SK-N-SH (cell line): ENCODE measurements around the gene KCNJ4. TPM values are rescaled to one million over a fixed set of nuclear protein-coding genes. Genes with fewer than 3 reads are reported as not detected.

Source experiments
- CTCF ChIA-PET: fragments of 300-600, 350-600 bp; formaldehyde crosslinking; extraction: SDS; loops from one replicate; lab custom pipeline; 2021; lab: Yijun Ruan, JAX
- POLR2A ChIA-PET: fragments of 350-600 bp; sonication (Branson Sonifier 250); formaldehyde crosslinking; extraction: SDS; loops from one replicate; lab custom pipeline; 2020; ENCODE audit warnings: antibody characterized with exemption, inconsistent platforms; lab: Yijun Ruan, JAX
- DNase-seq: peaks from one replicate; pipeline ENCODE4 v3.0.0; 2012
- H2AFZ ChIP-seq: fragments of 200-600 bp; sonication (generic); 2 replicates; pipeline ENCODE4 v1.8.1; 2016; ENCODE audit warnings: antibody characterized with exemption, mild to moderate bottlenecking, low read depth
- H3F3A ChIP-seq: fragments of 200-600 bp; sonication (generic); replicated peaks from 2 replicates; pipeline ENCODE3; 2016; ENCODE audit warnings: antibody characterized with exemption, mild to moderate bottlenecking; ENCODE audit not compliant: insufficient read depth
- H3K27ac ChIP-seq, 2 experiments: fragments of 200-500 bp in 1 of 2; fragments of 200-600 bp in 1 of 2; sonication (Bioruptor generic) in 1 of 2; sonication (generic), shearing (Covaris generic) in 1 of 2; 2 replicates each; pipeline versions ENCODE4 v1.5.1 to v1.6.1; 2014 to 2016; ENCODE audit warnings: low read depth in 2 of 2, inconsistent platforms in 1 of 2, low read length in 1 of 2, mild to moderate bottlenecking in 1 of 2, mixed read lengths in 1 of 2
- H3K27me3 ChIP-seq: fragments of 200-600 bp; sonication (generic), shearing (Covaris generic); 2 replicates; pipeline ENCODE4 v1.6.1; 2016; ENCODE audit warnings: mixed run types; ENCODE audit not compliant: insufficient read depth
- H3K36me3 ChIP-seq, 2 experiments: fragments of 200-500 bp in 1 of 2; fragments of 200-600 bp in 1 of 2; sonication (Bioruptor generic) in 1 of 2; sonication (generic) in 1 of 2; replicated peaks in 1 of 2; 2 replicates each; pipeline versions ENCODE3 to v1.5.1; 2014 to 2016; ENCODE audit warnings: low read length in 1 of 2, mild to moderate bottlenecking in 1 of 2; ENCODE audit not compliant: insufficient read depth in 2 of 2, control insufficient read depth in 1 of 2
- H3K4me1 ChIP-seq, 2 experiments: fragments of 200-500 bp in 1 of 2; fragments of 200-600 bp in 1 of 2; sonication (Bioruptor generic) in 1 of 2; sonication (generic), shearing (Covaris generic) in 1 of 2; 2 replicates each; pipeline versions ENCODE4 v1.5.1 to v1.6.1; 2014 to 2016; ENCODE audit warnings: low read depth in 1 of 2, low read length in 1 of 2, mixed run types in 1 of 2; ENCODE audit not compliant: insufficient read depth in 2 of 2, control insufficient read depth in 1 of 2
- H3K4me2 ChIP-seq: fragments of 200-600 bp; sonication (generic), shearing (Covaris generic); 2 replicates; pipeline ENCODE4 v1.6.1; 2017; ENCODE audit warnings: mixed run types
- H3K4me3 ChIP-seq, 2 experiments: fragments of 200-500 bp in 1 of 2; fragments of 200-600 bp in 1 of 2; sonication (Bioruptor generic) in 1 of 2; sonication (generic), shearing (Covaris generic) in 1 of 2; 2 replicates each; pipeline versions ENCODE4 v1.5.1 to v1.8.1; 2014 to 2016; ENCODE audit warnings: low read depth in 2 of 2, inconsistent platforms in 1 of 2, low read length in 1 of 2, mild to moderate bottlenecking in 1 of 2, mixed read lengths in 1 of 2, moderate library complexity in 1 of 2
- H3K79me2 ChIP-seq: fragments of 200-600 bp; sonication (generic); 2 replicates; pipeline ENCODE4 v1.8.1; 2017; ENCODE audit warnings: mild to moderate bottlenecking; ENCODE audit not compliant: insufficient read depth
- H3K9ac ChIP-seq: fragments of 200-600 bp; sonication (generic); 2 replicates; pipeline ENCODE4 v1.6.1; 2017; ENCODE audit warnings: mixed run types
- H3K9me2 ChIP-seq: fragments of 200-600 bp; sonication (generic); 2 replicates; pipeline ENCODE4 v1.6.1; 2017; ENCODE audit warnings: mixed run types
- H3K9me3 ChIP-seq: fragments of 200-600 bp; sonication (generic); 2 replicates; pipeline ENCODE4 v1.6.1; 2017; ENCODE audit warnings: mixed run types, mild to moderate bottlenecking, moderate library complexity
- H4K20me1 ChIP-seq: fragments of 200-600 bp; sonication (generic); 2 replicates; pipeline ENCODE4 v1.6.1; 2017; ENCODE audit warnings: mild to moderate bottlenecking, mixed run types; ENCODE audit not compliant: insufficient read depth
- CHD2 ChIP-seq: fragments of 150-350 bp; IDR thresholded peaks from 2 replicates; pipeline ENCODE4 v1.6.1; 2018; ENCODE audit warnings: low read length; ENCODE audit not compliant: partially characterized antibody
- EZH2phosphoT487 ChIP-seq: fragments of 200-600 bp; sonication (generic); IDR thresholded peaks from 2 replicates; pipeline ENCODE4 v1.6.1; 2017; ENCODE audit warnings: low read depth, mixed run types, mild to moderate bottlenecking, antibody characterized with exemption, moderate library complexity, borderline replicate concordance
- FOSL2 ChIP-seq: IDR thresholded peaks from 2 replicates; pipeline ENCODE4 v1.4.0; 2012; ENCODE audit warnings: low read depth, mild to moderate bottlenecking, moderate library complexity, borderline replicate concordance
- FOXJ3 ChIP-seq: sonication (generic); formaldehyde crosslinking; IDR thresholded peaks from 2 replicates; pipeline ENCODE4 v1.5.1; 2020; ENCODE audit warnings: mild to moderate bottlenecking, missing genetic modification reagents
- JUND ChIP-seq: IDR thresholded peaks from 2 replicates; pipeline ENCODE4 v1.4.0; 2012
- MAX ChIP-seq: IDR thresholded peaks from 2 replicates; pipeline ENCODE4 v1.4.0; 2012; ENCODE audit warnings: low read depth
- MXI1 ChIP-seq: IDR thresholded peaks from 2 replicates; pipeline ENCODE4 v1.6.1; 2012; ENCODE audit warnings: mild to moderate bottlenecking, low read depth, low read length, improper control_type of control experiment
- RFX5 ChIP-seq: IDR thresholded peaks from 2 replicates; pipeline ENCODE4 v1.6.1; 2012; ENCODE audit warnings: mild to moderate bottlenecking, improper control_type of control experiment, low read length
- SIN3A ChIP-seq: IDR thresholded peaks from 2 replicates; pipeline ENCODE4 v1.6.1; 2012; ENCODE audit warnings: low read depth, mild to moderate bottlenecking, low read length, moderate library complexity, borderline replicate concordance
- SMC3 ChIP-seq: IDR thresholded peaks from 2 replicates; pipeline ENCODE4 v1.6.1; 2012; ENCODE audit warnings: low read depth, low read length, improper control_type of control experiment
- ZBTB33 ChIP-seq: IDR thresholded peaks from 2 replicates; pipeline ENCODE4 v1.4.0; 2012; ENCODE audit warnings: low read depth, borderline replicate concordance
- WGBS: methylation state at CpG from one replicate; pipeline ENCODE4 v1.1.6; 2017; ENCODE audit warnings: low lambda C conversion rate; 5-methylcytosine and 5-hydroxymethylcytosine counted together
- polyA plus RNA-seq, 3 experiments: library from polyadenylated mRNA; depleted of rRNA; stranded (reverse); fragments of >200 nt; gene quantifications; 2 replicates each; pipeline ENCODE4 v1.2.3, GENCODE V29; 2012

The KCNJ4 gene
- polyA plus RNA-seq, 1 of the 3 experiments (the other 2 are of a cell fraction), result not detected

GRCh38 chr22:38462960-38463784, 8.2 kb upstream of the KCNJ4 start (continued):
- no peak for TF ChIP-seq FOXJ3 (CRISPR knock-in tag)
- TF ChIP-seq, all 33 proteins: peak for 0

- H3K9ac ChIP-seq, result no peak overlapping the region
- TF ChIP-seq MXI1 (0 out of 2 replicates have a peak, but pooled peaks have one; percentile 45), MAX (0 out of 2 replicates have a peak, but pooled peaks have one; percentile 20), CHD2 (peak; percentile 12), SMC3 (no peak), RFX5 (no peak; the same call in 1 of the 2 replicates)
- H3K9me3 ChIP-seq, result no peaks in the 10 kb centered on the region
- H3K4me1 ChIP-seq, result peaks cover 0 to 14% of the 10 kb centered on the region in 2 experiments; a peak in 1 of 4 replicates
- no peaks in the 10 kb centered on the region for H3K79me2 ChIP-seq
- H3K27me3 ChIP-seq, result no peaks in the 10 kb centered on the region; the same call in 1 of the 2 replicates
- no peak overlapping the region for H3K27ac ChIP-seq
- no peaks in the 10 kb centered on the region for H4K20me1 ChIP-seq
- ChIA-PET POLR2A (interaction anchor here (0.6 kb wide), 1 partner anchor 253 kb away, joined by 3 read pairs; no protein-coding TSS in a partner anchor), CTCF (interaction anchor here (0.5 to 2.0 kb wide), 3 partner anchors 48 to 408 kb away, joined by 3 to 4 read pairs (median 3); no protein-coding TSS in a partner anchor)
- no peak overlapping the region for H2AFZ ChIP-seq
- H3F3A ChIP-seq, result no peaks in the 10 kb centered on the region
- H3K9me2 ChIP-seq, result no peaks in the 10 kb centered on the region
- peak; percentile 84 for DNase-seq
- H3K4me2 ChIP-seq, result peak overlapping the region; percentile 50; the same call in 1 of the 2 replicates
- 67% methylated on average over 6 of the region's 51 CpGs for WGBS
- H3K36me3 ChIP-seq, result no peaks in the 10 kb centered on the region
- no peak overlapping the region for H3K4me3 ChIP-seq
Observed at GRCh38 chr22:38461414-38462081, 6.5 kb upstream of the KCNJ4 start.

GRCh38 chr22:38461057-38461413, 6.0 kb upstream of the KCNJ4 start:
- Histone ChIP-seq H4K20me1 (no peaks in the 10 kb centered on the region), H3K27me3 (no peaks in the 10 kb centered on the region; the same call in 1 of the 2 replicates), H3F3A (no peaks in the 10 kb centered on the region), H3K4me2 (peak overlapping the region; percentile 50; the same call in 1 of the 2 replicates), H3K27ac (no peak overlapping the region), H3K79me2 (no peaks in the 10 kb centered on the region), H2AFZ (no peak overlapping the region), H3K9me2 (no peaks in the 10 kb centered on the region), H3K4me1 (peaks cover 0 to 14% of the 10 kb centered on the region in 2 experiments; a peak in 1 of 4 replicates), H3K9me3 (no peaks in the 10 kb centered on the region), H3K9ac (no peak overlapping the region), H3K4me3 (no peak overlapping the region), H3K36me3 (no peaks in the 10 kb centered on the region)
- TF ChIP-seq ZBTB33 (no peak), JUND (no peak), MXI1 (no peak), SIN3A (no peak), FOSL2 (no peak), FOXJ3 (CRISPR knock-in tag) (no peak), CHD2 (no peak), EZH2phosphoT487 (no peak)
- CTCF ChIA-PET, result interaction anchor here (0.8 kb wide), 1 partner anchor 48 kb away, joined by 3 read pairs; no protein-coding TSS in a partner anchor
- no peak for DNase-seq
- 68% methylated on average over 5 of the region's 9 CpGs for WGBS
- POLR2A ChIA-PET, result no interaction called here
